GM12801 (cell line): ENCODE measurements around the gene CRYBA4.

ENCODE experiments used
- CTCF ChIP-seq: IDR thresholded peaks from one replicate; pipeline ENCODE4 v1.5.1; 2011; ENCODE audit warnings: control low read depth; ENCODE audit not compliant: insufficient read length; ENCODE audit errors: extremely low read depth

Gene CRYBA4

GRCh38 chr22:26671317-26672059 lies 49.7 kb downstream of the CRYBA4 start:
- TF ChIP-seq CTCF: no peak

- no peak for TF ChIP-seq CTCF
Measured at GRCh38 chr22:26672060-26672471, 50.3 kb downstream of the CRYBA4 start.

- no peak for TF ChIP-seq CTCF
Measured at GRCh38 chr22:26672590-26673468, 51.1 kb downstream of the CRYBA4 start.

DNA sequence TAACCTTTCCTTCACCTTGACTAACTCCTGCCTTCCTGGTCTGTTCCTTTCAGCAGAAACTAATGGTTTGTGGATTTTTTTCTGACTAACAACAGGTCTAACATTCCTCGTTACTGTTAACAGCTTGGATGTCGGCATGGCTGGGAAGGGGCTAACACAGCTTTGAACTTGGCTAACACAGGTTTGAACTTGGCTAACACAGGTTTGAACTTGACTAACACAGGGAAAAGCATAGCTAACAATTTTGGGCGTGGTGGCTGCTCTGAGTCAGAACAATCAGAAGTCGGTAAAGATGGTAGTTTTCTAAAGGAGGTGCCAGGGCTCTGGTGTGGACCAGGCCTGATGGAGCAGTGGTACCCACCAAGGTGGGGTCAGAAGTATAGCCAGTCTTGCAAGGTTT lies 51.7 kb downstream of the CRYBA4 start:
- TF ChIP-seq CTCF: no peak

GRCh38 chr22:26674211-26675190 lies 52.7 kb downstream of the CRYBA4 start:
- no peak for TF ChIP-seq CTCF

DNA sequence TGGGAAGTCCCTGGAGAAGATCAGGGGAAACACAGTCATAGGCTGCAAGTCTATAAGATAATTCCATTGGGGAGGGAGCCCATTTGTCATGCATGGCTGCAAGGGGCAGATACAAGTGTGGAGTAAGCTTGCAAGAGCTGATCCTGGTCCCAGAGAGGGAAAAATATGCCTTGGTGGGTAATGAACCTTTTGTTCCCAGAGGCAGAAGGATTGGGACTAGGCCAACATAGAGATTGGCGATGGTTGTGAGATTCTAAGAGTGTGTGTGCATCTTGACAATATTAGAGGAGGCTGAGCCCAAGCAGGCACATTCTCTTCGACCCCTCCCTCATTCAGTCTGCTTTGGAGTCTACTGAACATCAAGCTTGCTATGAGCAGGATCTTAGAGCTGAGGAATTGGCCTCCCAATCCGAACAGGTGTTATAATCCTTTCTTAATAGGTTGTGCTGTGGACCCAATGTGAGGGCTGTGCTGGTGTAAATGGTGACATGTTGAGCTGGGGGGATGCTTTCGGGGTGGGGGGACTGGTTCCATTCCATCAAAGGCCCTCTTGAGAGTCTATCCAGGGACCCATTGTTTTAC lies 54.0 kb downstream of the CRYBA4 start:
- TF ChIP-seq CTCF: no peak
